GM12865 (cell line): ENCODE results near the gene CCNL1.

Experiments used
- DNase-seq: peaks from one replicate; pipeline ENCODE4 v3.0.0; 2010; ENCODE audit warnings: low read depth
- H3K4me3 ChIP-seq: 2 replicates; pipeline ENCODE4 v1.5.1; 2011; ENCODE audit warnings: mild to moderate bottlenecking, low read depth, low read length, control low read depth
- TF ChIP-seq, protein P1 (sequence below): IDR thresholded peaks from 2 replicates; pipeline ENCODE4 v1.5.1; 2011; ENCODE audit warnings: low read length, control low read depth, low read depth, inconsistent platforms; ENCODE audit not compliant: insufficient read depth; ENCODE audit errors: missing control alignments

Gene CCNL1

GRCh38 chr3:157122116-157122515 is 37.8 kb downstream of the CCNL1 start:
- DNase-seq: no peak
- no peak overlapping the region for H3K4me3 ChIP-seq
- TF ChIP-seq, protein P1, sequence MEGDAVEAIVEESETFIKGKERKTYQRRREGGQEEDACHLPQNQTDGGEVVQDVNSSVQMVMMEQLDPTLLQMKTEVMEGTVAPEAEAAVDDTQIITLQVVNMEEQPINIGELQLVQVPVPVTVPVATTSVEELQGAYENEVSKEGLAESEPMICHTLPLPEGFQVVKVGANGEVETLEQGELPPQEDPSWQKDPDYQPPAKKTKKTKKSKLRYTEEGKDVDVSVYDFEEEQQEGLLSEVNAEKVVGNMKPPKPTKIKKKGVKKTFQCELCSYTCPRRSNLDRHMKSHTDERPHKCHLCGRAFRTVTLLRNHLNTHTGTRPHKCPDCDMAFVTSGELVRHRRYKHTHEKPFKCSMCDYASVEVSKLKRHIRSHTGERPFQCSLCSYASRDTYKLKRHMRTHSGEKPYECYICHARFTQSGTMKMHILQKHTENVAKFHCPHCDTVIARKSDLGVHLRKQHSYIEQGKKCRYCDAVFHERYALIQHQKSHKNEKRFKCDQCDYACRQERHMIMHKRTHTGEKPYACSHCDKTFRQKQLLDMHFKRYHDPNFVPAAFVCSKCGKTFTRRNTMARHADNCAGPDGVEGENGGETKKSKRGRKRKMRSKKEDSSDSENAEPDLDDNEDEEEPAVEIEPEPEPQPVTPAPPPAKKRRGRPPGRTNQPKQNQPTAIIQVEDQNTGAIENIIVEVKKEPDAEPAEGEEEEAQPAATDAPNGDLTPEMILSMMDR: no peak

GRCh38 chr3:157121522-157121921 is 38.4 kb downstream of the CCNL1 start:
- DNase-seq: no peak
- TF ChIP-seq, protein P1: no peak
- H3K4me3 ChIP-seq: no peak overlapping the region

DNA sequence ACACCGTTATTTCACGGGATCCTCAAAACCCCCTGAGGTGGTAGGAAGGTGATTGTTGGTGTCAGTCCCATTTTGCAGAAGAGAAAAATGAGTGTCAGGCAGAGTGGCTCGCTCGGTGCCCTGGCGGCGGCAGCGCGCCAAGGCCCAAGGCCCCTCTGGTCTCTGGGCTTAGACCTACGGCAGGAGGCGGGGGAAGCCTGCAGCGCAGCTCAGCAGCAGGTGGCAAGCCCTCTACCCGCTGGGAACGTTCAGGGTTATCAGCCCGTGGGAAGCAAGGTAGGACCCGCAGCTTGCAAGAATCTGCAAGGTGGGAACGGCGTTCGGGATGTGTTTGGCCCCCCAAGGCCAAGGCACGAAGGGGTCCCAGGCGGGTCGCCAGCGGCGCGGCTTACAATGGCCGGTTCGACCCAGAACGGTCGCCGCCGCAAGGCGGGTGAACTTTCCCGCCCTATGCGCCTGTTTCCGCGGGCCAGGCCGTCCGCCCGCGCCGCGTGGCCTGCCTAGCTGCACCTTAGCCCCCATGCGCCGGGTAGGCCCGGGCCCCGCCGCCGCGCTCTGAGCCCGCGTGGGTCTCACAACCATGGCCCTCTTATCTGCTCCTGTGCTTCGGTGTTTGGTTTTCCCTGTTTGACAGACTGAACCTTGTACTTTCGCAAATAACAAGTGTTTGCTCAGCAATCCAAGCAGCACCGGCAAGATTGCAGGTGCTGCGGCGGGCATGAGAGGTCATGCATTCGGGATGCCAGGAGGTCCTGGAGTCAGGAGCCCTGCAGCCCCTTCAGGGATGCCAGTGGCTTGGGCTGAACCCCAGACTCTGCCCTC is 39.7 kb downstream of the CCNL1 start:
- DNase-seq: no peak
- H3K4me3 ChIP-seq: no peak overlapping the region
- TF ChIP-seq, protein P1: no peak

DNA sequence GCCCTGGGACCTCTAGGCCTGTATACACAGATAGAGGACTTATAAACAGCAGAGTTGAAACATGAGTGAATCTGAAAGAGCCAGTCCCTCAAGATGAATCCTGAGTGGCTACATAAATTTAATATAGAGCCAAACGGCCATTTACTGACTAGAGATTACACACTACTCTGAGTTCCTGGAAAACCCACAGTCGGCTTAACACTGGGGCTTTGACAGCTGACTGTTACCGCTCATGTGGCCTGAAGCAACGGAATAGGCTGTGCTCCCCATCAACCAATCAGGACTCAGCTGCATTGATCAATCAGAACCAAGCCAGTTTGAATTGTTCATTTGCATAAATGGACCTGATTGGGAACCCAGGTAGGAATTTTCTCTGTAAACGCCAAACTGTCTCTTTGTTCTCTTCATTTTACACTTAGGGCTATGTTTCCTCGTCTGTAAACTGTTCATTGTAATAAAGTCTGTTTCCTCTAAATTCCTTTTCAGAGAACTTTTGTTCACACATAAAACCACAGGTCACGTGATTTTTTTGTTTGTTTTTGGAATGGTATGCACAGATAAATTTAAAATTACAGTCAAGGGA is 40.5 kb downstream of the CCNL1 start:
- DNase-seq: no peak
- TF ChIP-seq, protein P1: no peak

GRCh38 chr3:157117875-157118654 is 41.9 kb downstream of the CCNL1 start:
- no peak for DNase-seq
- TF ChIP-seq, protein P1: no peak
- H3K4me3 ChIP-seq: no peak overlapping the region

More for the DNA sequence above, 40.5 kb downstream of the CCNL1 start:
- H3K4me3 ChIP-seq: no peak overlapping the region

DNA sequence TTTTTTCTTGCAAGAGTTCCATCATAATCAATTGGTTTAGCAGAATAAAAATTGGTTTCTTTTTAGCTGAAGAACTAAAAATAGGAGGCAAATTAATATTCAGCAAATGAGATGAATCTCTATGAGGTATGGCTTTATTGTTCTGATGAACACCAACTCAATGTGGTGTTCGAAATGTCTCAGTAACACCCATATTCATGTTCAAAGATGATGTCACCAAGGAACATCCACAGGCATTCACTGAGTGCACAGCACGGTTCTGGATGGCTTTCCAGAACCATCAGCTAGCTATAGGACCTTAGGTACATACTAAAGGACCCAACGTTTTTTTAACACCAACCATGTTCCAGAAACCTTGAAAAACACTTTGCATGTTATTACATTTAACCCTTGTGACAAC is 42.7 kb downstream of the CCNL1 start:
- no peak for DNase-seq
- no peak overlapping the region for H3K4me3 ChIP-seq
- TF ChIP-seq, protein P1: no peak
